Activated naive CD4-positive, alpha-beta T cell treated with anti-CD3 and anti-CD28 coated beads for 36 hours (primary cell): ENCODE data around the gene MREG. TPM values are rescaled to one million over a fixed set of nuclear protein-coding genes. Genes with fewer than 3 reads are reported as not detected.
"Not testable (repeated sequence)": the region's sequence is repeated elsewhere in the genome, so short reads cannot be mapped to it uniquely, and the experiment has no call there.

Experiments
- CTCF ChIA-PET: fragments of 350-600 bp; sonication (Branson Sonifier 250); formaldehyde crosslinking; loops from one replicate; lab custom pipeline; 2021; ENCODE audit warnings: antibody characterized with exemption; lab: Charles Lee
- DNase-seq: peaks from one replicate; pipeline ENCODE4 v3.0.0-alpha.2; 2020
- H3K27ac Mint-ChIP-seq: one replicate; pipeline ENCODE4 v1.8.0; 2021; ENCODE audit warnings: mild to moderate bottlenecking, mixed read lengths
- H3K27me3 Mint-ChIP-seq: one replicate; pipeline ENCODE4 v1.8.0; 2021; ENCODE audit warnings: low read depth, mixed read lengths
- H3K36me3 Mint-ChIP-seq: one replicate; pipeline ENCODE4 v1.8.0; 2021; ENCODE audit warnings: low read depth, mixed read lengths
- H3K4me1 Mint-ChIP-seq: one replicate; pipeline ENCODE4 v1.8.0; 2021; ENCODE audit warnings: low read depth, mixed read lengths
- H3K4me3 Mint-ChIP-seq: one replicate; pipeline ENCODE4 v1.8.0; 2021; ENCODE audit warnings: mild to moderate bottlenecking, moderate library complexity, mixed read lengths
- H3K9me3 Mint-ChIP-seq: one replicate; pipeline ENCODE4 v1.8.0; 2021; ENCODE audit warnings: mixed read lengths
- intact Hi-C: fragments of 100-400 bp; cut with micrococcal nuclease; formaldehyde crosslinking; loops from one replicate; pipeline ENCODE4 v1.15.1; 2023
- total RNA-seq, 2 experiments: library from RNA; stranded (reverse); gene quantifications; one replicate each; pipeline ENCODE4 v1.2.3, GENCODE V29; 2021

MREG gene
- total RNA-seq, 2 experiments from 2014 or later: 3.1 to 3.9 TPM

DNA sequence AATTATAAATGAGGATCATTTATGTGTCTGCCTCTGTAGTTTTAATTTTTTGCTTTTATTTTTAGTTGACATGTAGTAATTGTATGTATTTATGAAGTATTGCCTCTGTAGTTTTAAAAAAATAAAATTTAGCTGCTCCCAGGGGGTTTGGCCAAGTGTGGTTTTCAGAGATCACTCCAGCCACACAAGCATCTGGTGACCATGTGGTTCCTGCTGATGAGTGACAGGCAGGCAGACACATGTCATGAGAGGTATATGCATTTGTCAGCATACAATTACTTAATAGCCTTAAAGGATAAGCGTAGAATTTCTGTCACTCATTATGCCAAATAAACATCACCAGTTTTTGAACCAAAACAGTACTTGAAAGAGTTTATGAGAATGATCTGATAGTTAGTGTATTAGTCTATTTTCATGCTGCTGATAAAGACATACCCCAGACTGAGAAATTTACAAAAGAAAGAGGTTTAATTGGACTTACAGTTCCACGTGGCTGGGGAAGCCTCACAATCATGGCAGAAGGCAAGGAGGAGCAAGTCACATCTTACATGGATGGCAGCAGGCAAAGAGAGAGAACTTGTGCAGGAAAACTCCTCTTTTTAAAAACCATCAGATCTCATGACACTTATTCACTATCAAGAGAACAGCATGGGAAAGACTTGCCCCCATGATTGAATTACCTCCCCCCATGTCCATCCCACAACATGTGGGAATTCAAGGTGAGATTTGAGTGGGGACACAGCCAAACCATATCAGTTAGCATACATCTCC, 29.6 kb downstream of the MREG start:
- peaks cover 5% of the 10 kb centered on the region for H3K9me3 Mint-ChIP-seq
- H3K36me3 Mint-ChIP-seq: peaks cover 24% of the 10 kb centered on the region
- intact Hi-C loops: no loop called here
- CTCF ChIA-PET: no interaction called here
- peaks cover 4% of the 10 kb centered on the region for H3K4me1 Mint-ChIP-seq
- no peak overlapping the region for H3K27ac Mint-ChIP-seq
- H3K4me3 Mint-ChIP-seq: no peak overlapping the region
- no peak for DNase-seq
- H3K27me3 Mint-ChIP-seq: no peaks in the 10 kb centered on the region

DNA sequence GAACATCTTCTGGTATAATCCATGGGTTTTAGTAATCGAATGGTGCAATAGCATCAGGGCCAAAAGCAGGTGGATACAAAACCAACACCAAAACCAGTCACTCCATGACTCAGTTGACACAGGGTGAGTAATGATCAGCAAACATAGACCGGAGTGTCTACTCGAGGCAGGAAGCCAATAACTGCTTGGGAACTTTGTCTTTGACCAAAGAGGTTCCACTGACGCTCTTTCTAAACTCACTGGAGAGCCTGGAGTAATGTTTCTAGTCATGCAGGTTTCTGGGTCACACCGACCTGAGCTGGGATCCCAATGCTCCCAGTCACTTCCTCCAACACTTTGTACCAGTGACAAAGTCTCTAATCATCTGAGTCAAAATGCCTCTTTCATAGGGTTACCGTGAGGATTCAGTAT, 30.9 kb downstream of the MREG start:
- no peaks in the 10 kb centered on the region for H3K27me3 Mint-ChIP-seq
- H3K9me3 Mint-ChIP-seq: peaks cover 5% of the 10 kb centered on the region
- CTCF ChIA-PET: no interaction called here
- H3K4me1 Mint-ChIP-seq: peaks cover 4% of the 10 kb centered on the region
- intact Hi-C loops: no loop called here
- no peak overlapping the region for H3K4me3 Mint-ChIP-seq
- H3K36me3 Mint-ChIP-seq: peaks cover 22% of the 10 kb centered on the region
- H3K27ac Mint-ChIP-seq: no peak overlapping the region
- peak; percentile 19 for DNase-seq

DNA sequence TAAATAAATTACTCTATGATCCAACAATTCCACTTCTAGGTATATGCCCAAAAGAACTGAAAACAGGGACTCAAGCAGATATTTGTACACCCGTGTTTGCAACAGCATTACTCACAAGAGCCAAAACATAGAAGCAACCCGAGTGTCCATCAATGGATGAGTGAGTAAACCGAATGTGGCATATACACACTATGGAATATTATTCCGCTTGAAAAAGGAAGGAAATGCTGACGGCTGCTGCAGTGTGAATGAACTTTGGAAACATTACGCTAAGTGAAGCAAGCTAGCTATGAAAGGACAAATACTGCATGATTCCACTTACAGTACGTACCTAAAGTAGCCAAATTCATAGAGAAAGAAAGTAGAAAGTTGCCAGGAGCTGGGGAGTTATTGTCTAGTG, 32.2 kb downstream of the MREG start:
- intact Hi-C loops: no loop called here
- Mint-ChIP-seq H3K9me3 (peaks cover 2% of the 10 kb centered on the region), H3K27me3 (no peaks in the 10 kb centered on the region), H3K4me3 (no peak overlapping the region), H3K4me1 (peaks cover 4% of the 10 kb centered on the region), H3K27ac (no peak overlapping the region), H3K36me3 (peaks cover 11% of the 10 kb centered on the region)
- DNase-seq: no peak
- CTCF ChIA-PET: no interaction called here

DNA sequence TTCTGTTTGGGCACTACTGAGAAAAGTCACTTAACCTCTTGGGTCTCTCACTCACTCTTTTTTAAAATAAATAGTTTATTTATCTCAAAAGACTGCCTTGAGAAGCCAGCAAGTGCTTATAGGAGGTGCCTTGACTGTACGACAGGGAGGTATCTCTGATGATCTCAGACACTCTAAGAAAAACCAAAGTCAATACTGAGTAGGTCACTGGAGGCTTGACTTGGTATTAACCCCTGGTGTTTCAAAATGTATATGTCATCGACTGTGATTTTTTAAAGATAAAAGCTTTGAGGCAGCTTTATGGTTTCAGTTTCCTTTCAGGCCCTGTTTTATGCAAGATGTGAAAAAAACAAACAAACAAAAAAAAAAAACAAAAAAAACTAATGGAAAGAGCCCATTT, 33.7 kb downstream of the MREG start:
- Mint-ChIP-seq H3K4me3 (no peak overlapping the region), H3K27me3 (no peaks in the 10 kb centered on the region), H3K4me1 (peaks cover 4% of the 10 kb centered on the region), H3K36me3 (peaks cover 11% of the 10 kb centered on the region), H3K27ac (no peak overlapping the region), H3K9me3 (peaks cover 2% of the 10 kb centered on the region)
- CTCF ChIA-PET: interaction anchor here (1.3 kb wide), 1 partner anchor 30 kb away, joined by 4 read pairs; no protein-coding TSS in a partner anchor
- intact Hi-C loops: no loop called here
- no peak for DNase-seq

DNA sequence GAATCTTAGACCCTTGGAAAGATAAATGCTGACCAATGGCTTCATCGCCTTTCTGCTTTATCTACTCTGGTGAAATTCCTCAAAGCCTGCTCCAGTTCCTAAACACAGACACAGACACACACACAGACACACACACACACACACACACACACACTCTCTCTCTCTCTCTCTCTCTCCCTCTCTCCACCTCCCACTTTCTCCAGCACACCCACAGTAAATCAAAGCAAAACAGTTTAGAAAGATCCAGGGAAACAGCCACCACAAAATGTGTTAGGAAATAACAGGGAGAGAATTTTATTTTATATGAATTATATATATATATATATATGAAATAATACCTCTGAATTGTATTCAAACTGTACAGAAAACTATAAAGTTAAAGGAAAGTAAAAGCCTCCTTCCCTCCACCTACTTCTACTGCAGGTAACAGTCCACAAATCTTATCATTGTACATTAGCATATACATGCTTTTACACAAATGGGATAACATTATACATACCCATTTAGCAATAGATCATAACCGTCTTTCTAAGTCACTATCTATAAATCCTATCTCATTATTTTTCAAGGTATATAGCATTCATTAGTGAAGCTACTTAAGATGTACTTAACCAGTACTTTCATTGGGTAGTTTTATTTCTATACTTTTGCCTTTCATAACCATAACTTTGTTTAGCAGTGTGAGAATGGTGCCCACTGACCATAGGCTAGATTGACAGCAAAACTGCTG, 38.5 kb downstream of the MREG start:
- CTCF ChIA-PET: no interaction called here
- H3K4me1 Mint-ChIP-seq: peaks cover 12% of the 10 kb centered on the region
- H3K27ac Mint-ChIP-seq: no peak overlapping the region
- no peak for DNase-seq
- peaks cover 15% of the 10 kb centered on the region for H3K36me3 Mint-ChIP-seq
- H3K9me3 Mint-ChIP-seq: peaks cover 3% of the 10 kb centered on the region
- intact Hi-C loops: no loop called here
- no peaks in the 10 kb centered on the region for H3K27me3 Mint-ChIP-seq
- no peak overlapping the region for H3K4me3 Mint-ChIP-seq

DNA sequence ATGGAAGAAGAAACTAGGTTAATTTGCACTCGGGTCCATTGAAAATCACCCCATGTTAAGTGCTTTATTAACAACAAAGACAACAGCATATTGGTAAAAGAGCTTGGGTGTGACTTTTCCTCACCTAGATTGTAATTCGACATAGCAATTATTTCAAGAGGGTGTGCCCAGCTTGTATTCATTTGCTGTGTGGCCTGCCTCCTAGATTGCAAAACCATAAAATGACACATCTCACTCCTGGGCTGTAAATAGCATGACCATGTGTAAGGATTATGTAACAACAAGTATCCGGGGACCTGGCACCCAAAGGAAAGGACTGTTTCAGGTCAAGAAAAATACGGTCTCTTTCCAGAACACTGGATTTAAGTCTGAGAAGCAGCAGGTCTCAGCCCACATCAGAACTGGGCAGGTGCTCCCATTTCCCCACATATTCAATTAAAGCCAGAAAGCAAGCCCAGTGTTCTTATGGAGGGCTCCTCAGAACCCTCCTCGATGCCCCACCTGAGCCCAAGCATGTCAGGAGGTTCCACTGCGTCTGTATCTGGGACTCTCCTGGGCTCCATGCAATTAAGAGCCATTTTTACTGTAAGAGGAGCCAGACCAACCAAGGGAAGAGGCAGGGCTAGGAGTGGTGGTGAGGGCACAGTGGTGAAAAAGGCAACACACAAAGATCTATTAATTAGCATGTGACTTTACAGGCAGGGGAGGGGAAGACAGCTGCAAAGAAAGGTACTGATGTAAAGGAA, 39.2 kb downstream of the MREG start:
- peaks cover 16% of the 10 kb centered on the region for H3K36me3 Mint-ChIP-seq
- peaks cover 15% of the 10 kb centered on the region for H3K4me1 Mint-ChIP-seq
- intact Hi-C loops: no loop called here
- no peaks in the 10 kb centered on the region for H3K27me3 Mint-ChIP-seq
- peaks cover 3% of the 10 kb centered on the region for H3K9me3 Mint-ChIP-seq
- DNase-seq: no peak
- H3K27ac Mint-ChIP-seq: no peak overlapping the region
- H3K4me3 Mint-ChIP-seq: no peak overlapping the region
- CTCF ChIA-PET: no interaction called here

DNA sequence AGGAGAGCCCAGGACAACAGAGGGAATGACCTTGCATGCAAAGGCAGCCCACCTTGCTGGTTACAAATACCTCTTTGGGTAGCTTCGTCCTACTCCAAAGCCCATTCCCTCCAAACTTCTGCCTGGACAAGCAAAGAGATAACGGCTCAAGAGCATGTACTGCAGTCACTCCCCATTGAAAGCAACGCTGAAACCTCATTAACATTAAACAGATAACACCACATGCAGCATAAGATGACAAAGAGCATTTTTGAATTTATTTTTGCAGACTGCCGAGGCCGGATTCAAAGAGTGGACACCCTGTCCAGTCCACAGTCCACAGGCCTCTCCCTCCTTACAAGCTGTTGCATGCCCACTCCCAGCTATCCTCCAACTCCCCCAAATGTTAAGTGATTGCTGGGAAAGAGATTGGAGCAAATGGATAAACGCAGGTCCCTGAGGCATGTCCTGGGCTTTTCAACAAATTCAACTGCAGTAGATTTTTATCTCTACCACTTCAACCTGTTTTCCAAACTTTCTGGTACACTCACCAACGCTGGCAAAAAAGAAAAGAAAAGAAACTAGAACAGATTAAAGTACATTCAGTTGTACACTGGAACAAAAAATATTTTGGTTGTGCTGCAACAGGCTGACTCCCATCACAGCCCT, 40.1 kb downstream of the MREG start:
- no peaks in the 10 kb centered on the region for H3K27me3 Mint-ChIP-seq
- H3K4me1 Mint-ChIP-seq: peaks cover 18% of the 10 kb centered on the region
- H3K27ac Mint-ChIP-seq: no peak overlapping the region
- DNase-seq: no peak
- peaks cover 3% of the 10 kb centered on the region for H3K9me3 Mint-ChIP-seq
- CTCF ChIA-PET: no interaction called here
- no peak overlapping the region for H3K4me3 Mint-ChIP-seq
- H3K36me3 Mint-ChIP-seq: peaks cover 16% of the 10 kb centered on the region
- intact Hi-C loops: no loop called here

DNA sequence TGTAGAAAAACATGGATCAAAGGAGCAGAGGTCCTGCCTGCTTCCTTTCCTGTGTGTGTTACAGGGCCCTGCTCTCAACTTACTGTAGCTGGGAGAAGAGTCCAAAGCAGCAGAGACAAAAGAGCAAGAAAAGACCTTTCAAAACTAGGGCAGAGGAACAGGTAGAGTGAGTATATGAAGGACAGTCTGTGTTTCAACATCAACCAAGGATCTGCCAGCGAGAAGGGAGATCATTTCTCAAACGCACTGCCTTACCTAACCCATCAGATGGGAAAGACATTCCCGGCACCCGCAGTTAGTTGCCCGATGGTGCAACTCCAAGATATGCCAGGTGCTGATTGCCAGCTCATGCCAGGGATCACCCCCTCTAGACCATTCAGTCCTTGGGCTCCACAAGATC, 41.7 kb downstream of the MREG start:
- Mint-ChIP-seq H3K9me3 (peaks cover 3% of the 10 kb centered on the region), H3K27ac (no peak overlapping the region), H3K27me3 (no peaks in the 10 kb centered on the region), H3K4me1 (peaks cover 21% of the 10 kb centered on the region), H3K4me3 (no peak overlapping the region), H3K36me3 (peaks cover 17% of the 10 kb centered on the region)
- intact Hi-C loops: loop anchor here (2.0 kb wide), 2 partner anchors 33 to 61 kb away; no protein-coding TSS in a partner anchor
- DNase-seq: no peak
- CTCF ChIA-PET: no interaction called here

DNA sequence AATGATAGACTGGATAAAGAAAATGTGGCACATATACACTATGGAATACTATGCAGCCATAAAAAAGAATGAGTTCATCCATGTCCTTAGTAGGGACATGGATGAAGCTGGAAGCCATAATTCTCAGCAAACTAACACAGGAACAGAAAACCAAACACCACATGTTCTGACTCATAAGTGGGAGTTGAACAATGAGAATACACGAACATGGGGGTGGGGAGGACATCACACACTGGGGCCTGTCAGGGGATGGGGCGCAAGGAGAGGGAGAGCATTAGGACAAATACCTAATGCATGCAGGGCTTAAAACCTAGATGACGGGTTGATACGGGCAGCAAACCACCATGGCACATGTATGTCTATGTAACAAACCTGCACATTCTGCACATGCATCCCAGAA, 42.5 kb downstream of the MREG start:
- CTCF ChIA-PET, H3K27me3 Mint-ChIP-seq, H3K4me3 Mint-ChIP-seq, H3K27ac Mint-ChIP-seq, H3K9me3 Mint-ChIP-seq: not testable (repeated sequence)
- Mint-ChIP-seq H3K4me1 (peaks cover 24% of the 10 kb centered on the region), H3K36me3 (peaks cover 17% of the 10 kb centered on the region)
- peak; percentile 16 for DNase-seq
- intact Hi-C loops: loop anchor here (1.0 to 2.0 kb wide), 3 partner anchors 34 to 62 kb away; no protein-coding TSS in a partner anchor

DNA sequence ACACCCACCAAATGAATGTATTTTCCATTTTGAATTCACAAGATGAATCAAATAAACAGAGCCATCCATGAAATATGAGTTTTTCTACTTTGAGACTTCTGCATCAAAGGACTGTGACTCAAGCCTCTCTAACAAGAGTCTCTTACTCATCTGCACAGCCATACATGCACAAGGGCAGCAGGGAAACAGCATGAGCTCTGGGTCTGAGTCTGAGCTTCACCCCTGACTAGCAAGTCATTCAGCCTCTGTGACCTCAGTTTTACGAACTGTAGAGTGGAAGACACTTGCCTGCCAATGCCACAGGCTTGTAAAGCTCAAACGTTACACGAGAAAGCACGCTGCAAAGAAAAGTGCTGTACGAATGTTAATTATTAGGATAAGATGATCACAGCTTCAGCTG, 42.9 kb downstream of the MREG start:
- Mint-ChIP-seq H3K4me1 (peaks cover 24% of the 10 kb centered on the region), H3K36me3 (peaks cover 15% of the 10 kb centered on the region), H3K27ac (peak overlapping the region; percentile 0), H3K9me3 (peaks cover 3% of the 10 kb centered on the region), H3K27me3 (no peaks in the 10 kb centered on the region), H3K4me3 (no peak overlapping the region)
- intact Hi-C loops: loop anchor here (1.0 to 2.0 kb wide), 3 partner anchors 34 to 62 kb away; no protein-coding TSS in a partner anchor
- DNase-seq: peak; percentile 56
- CTCF ChIA-PET: no interaction called here

DNA sequence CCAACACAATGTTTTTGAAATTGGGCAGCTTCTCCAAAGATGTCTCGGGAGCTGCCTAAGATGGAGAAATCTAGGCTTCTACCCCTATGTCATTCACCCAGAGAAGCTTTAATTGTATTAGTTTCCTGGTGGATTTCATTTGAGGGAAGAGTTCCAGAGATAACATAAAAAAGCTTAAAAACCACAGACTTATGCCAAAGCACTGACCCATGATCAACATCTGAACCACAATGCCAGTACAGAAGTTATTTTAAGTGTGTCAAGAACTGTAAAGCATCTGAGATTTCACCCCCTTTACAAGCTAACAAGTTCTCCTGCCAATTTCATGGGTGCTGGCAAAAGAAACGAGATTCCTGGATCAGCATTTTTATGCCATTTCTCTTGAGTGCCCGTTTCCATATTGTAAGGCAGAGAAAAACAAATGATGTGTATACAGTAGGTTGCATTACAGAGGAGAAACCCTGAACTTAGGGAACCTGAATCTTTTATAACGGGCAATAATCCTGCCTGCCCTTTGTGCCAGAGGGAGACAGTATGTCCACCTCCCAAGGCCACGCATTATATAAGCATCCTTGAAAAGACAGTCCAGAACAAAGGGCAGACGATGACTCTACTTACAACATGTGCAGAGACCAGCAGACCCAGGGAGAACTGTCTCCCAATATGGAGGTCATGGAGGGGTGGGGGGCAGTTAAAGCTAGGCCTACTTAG, 44.1 kb downstream of the MREG start:
- Mint-ChIP-seq H3K9me3 (peaks cover 3% of the 10 kb centered on the region), H3K4me1 (peaks cover 24% of the 10 kb centered on the region), H3K4me3 (no peak overlapping the region), H3K27me3 (no peaks in the 10 kb centered on the region), H3K27ac (no peak overlapping the region), H3K36me3 (peaks cover 15% of the 10 kb centered on the region)
- CTCF ChIA-PET: interaction anchor here (1.0 kb wide), 1 partner anchor 37 kb away, joined by 3 read pairs; no protein-coding TSS in a partner anchor
- DNase-seq: no peak
- intact Hi-C loops: no loop called here
